Stimulated activated CD8-positive, alpha-beta memory T cell treated with anti-CD3 and anti-CD28 coated beads, Interleukin-4, amount 100 ng/mL, for 4 hours (primary cell): ENCODE results near the gene PCSK1.
"Not testable (repeated sequence)": the region's sequence is repeated elsewhere in the genome, so short reads cannot be mapped to it uniquely, and the experiment has no call there.

Experiments
- DNase-seq, 2 donors: peaks; one replicate each; pipeline ENCODE4 v3.0.0-alpha.2; 2020; ENCODE audit warnings: low read depth in 2 of 2, low spot score in 1 of 2

Gene PCSK1

GRCh38 chr5:96427824-96428223 is 5.2 kb downstream of the PCSK1 start:
- no peak for DNase-seq

GRCh38 chr5:96426831-96427230 is 6.2 kb downstream of the PCSK1 start:
- no peak for DNase-seq

DNA sequence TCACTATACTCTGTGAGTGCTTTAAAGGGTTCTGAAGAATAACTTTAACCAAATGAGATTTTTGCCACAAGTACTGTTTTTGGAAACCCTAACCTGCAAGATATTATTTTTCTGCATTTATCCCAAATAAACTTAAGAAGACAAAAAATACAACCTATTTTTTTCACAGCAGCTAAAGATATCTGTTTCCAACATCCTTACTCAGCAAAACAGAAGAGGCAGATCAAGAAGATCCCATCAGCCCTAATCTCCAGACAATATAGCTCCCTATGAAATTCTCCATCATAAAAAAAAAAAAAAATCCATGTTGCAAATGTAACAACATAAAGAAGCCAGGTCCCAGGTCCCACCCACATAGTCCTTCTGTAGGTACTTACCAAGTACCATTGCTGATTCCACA is 7.6 kb downstream of the PCSK1 start:
- DNase-seq, result no peak

DNA sequence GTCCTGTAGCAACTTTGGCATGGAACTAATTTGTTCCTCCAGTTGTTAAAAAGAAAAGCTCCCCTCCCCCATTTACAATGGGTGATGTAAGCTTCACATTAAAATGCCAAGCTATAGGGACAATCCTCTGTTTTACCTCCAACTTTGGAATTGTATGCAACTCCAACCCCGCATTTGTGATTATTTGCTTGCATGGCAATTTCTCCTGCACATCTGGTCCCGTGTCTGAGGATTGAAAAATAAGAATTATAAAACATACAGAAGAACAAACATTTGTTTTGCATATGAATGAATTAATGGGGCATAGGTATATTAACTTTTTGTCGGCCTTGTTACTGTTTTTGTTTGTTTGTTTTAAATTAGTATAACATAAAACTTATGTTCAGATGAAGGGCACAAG is 17.2 kb downstream of the PCSK1 start:
- DNase-seq, result no peak

DNA sequence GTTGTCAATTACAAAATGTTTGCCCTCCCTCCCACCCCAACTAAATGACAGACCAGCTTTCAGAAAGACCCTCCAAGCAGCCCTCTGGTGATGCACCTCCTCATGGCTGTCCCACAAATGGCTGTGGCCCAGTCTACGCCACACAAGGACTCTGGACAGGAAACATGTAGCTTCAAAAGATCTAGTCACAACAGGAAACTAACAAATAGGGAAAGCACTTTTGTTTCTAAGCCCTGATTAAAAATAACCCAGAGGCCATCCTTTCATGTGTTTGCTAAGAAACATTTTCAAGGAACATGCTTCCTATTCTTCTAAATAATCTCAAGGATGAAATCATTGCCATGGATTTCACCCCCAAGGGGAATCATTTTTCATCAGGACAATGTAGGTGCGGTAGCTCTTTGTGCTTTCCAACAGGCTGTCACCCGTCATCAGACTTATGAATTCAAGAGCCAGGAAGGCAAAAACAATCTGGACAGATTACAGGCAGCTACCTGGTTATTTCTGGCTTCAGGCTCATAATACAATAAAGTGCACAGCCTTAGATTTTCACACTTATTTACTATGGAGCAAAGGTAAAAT is 20.1 kb downstream of the PCSK1 start:
- DNase-seq, result no peak

- no peak for DNase-seq
Observed at GRCh38 chr5:96410013-96410412, 23.0 kb downstream of the PCSK1 start.

GRCh38 chr5:96408841-96409538 is 24.1 kb downstream of the PCSK1 start:
- no peak for DNase-seq

DNA sequence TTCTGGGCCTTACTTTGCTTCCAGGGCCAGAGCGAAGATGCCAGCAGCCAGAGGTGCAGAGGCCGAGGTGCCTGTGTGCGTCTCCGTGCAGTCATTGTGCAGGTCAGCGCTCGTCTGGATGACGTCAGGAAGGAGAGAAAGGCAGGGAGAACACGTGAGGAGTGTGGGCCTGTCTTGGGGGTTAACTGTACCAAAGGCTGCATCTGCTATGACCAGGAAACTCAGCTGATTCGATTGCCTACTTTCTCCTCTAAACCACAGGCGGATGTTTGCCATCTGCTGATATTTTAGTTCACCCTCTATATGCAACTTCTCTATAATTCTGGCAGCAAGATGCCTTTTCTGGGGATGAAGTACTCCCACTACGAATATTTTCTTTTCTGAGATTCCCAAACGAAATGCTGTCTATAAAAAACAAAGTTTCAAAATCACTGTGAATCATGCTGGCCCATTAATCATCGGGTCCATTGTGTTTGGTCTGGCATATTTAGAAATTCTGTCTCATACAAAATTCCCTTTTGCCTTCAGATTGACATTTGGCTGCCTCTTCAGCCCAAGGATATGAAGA is 24.8 kb downstream of the PCSK1 start:
- no peak for DNase-seq

DNA sequence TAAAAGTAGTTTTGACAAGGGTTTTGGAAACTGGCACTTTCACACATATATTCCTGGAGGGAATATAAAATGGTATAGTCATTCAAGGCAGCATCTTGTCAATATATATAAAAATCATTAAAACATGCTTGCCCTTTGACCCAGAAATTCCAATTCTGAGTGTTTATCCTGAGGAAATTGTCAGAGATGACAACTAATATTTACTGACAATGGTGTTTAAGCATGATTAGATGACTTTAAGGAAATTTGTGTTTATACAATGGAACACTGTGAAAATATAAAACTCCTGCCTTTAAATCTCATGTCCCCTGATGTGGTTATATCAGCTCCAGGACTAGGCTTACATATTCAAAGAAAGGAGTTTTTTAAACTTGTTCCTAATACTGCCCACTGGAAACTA is 25.6 kb downstream of the PCSK1 start:
- DNase-seq, result no peak

DNA sequence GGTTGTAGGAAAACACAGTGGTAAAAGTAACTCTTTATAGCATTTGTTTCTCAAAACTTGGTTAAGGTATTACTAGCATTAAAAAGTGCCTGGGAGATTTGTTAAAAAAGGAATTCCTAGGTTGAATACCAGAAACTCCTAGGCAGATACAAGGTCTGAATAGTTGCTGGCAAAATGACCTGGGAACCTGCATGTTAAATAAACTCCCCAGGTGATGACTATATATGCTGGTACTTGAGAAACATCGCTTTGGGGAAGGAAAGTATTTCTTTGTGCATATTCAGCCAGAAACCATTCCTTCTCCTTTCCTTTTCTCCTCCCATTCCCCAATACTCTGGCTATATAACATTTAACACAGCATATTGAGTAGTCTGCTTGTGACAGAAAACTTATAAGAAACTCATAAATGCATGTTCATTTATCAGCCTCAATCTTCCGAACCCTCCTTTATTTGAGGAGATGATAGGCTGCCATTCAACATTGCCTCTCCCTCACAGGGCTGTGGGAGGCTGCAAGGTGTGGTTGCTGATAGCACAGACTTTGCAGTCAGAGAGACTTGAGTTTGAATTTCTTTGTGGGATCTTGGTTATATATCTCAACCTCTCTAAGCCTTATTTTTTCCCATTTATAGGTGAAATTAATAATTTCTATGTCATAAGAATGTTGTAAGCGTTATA is 28.7 kb downstream of the PCSK1 start:
- no peak for DNase-seq

DNA sequence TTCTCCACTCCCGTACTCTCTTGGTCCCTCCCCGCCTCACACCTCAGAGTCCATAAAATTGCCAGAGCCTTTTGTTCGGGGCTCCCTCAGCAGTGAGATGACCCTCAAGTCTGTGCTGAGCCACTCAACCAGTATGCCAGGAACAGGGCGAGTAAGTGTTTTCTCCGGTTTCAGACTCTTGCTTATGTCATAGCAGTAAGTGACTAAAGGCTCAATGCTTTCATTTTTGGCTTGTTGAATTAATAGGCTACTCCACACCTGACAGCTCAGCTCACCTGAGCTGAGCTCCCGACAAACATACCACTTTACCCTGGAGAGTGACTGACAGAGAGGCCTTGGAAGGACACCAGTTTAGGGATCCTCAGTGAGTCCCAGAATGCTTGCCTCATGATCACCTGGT is 30.5 kb downstream of the PCSK1 start:
- DNase-seq, result no peak

DNA sequence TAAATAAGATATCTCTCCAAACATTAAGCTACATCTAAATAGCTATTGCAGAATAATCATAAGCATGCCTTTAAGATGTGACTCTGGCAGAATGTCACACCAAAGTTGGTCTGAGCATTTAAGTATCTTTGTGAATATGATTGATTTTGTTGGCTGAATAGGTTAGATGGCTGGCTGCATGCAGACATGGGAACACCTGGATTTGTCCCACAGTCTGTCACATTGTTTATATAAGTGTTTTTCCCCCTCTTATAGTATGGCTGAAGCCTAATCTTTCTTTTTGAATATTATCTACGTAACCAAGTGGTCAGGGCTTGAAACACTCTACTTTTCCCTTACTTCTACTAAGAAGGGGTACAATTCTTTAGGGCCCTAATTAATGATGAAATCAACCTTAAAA is 36.2 kb downstream of the PCSK1 start:
- DNase-seq, result no peak

- not testable (repeated sequence) for DNase-seq
Observed at GRCh38 chr5:96395295-96395694, 37.8 kb downstream of the PCSK1 start.

- no peak for DNase-seq
Observed at GRCh38 chr5:96391921-96392320, 41.1 kb downstream of the PCSK1 start.

DNA sequence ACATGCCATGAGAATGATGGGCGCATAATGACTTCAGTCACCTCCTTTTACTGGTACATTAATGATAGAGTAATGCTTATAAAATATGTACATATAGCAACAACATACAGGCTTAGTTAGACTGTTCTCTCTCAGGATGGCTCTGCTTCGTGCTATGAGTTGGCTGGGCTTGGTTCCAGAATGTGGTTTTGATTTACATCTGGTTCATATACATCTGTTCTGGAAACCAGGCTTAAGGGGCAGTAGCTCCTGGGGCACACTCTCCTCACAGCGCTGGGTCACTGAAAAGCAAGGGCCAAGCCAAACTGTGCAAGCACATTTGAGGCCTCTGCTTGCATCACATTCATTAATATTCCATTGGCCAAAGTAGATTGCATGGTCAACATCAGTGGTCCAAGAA is 44.9 kb downstream of the PCSK1 start:
- DNase-seq, result no peak

DNA sequence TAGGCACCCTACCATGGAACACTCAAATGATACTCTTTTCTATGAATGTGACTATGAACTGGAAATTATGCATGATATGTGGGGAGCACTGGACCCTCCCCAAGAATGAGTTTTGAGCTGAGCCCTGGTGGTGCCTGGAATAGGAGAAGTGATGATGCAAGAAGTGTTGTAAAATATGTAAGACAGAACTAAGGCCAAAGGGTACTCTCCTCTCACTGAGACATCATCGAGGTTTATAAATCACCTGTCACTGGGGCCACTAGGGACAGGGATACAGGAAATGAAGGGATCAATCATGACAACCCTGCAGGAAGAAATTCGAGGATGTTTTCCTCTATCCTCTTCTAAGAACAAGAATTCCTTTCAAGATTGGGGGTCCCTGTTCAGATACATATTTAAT is 45.4 kb downstream of the PCSK1 start:
- DNase-seq, result no peak

GRCh38 chr5:96385538-96385937 is 47.5 kb downstream of the PCSK1 start:
- no peak for DNase-seq

DNA sequence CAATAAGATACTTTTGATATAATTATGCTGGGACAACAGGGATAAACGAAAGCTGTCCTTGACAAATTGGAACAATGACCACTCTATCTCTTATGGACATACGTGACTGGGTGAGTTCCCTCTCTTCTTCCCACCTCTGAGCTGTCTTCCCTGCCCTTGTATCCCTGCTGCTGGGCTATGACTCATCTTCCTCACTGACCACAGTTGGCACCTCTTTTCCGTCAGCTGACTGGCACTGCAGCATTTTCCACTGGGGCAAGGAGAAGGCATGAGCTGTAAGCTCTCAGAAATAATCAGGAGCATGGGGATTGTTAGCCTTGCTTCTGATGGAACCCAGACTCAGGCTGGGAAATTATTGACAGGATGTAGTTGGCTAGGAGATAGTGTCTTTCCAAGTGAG is 48.7 kb downstream of the PCSK1 start:
- no peak for DNase-seq

DNA sequence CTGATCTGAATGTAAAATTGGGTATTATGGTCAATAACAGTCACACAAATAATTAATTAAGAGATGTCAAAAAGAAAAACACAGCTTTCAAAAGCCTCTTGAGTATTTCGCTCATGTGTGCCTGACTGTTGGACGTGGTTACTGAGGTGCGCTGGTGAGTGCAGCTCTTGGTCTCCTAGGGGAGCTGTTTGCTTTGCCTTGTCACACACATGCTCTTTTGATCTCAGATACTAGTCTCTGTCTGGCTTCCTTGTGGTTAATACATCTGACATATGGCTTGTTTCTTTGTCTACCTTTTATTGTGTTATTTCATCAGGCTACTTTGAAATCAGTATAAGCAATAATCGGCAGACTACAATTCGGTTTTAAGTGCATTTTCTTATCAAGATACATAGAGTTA is 51.5 kb downstream of the PCSK1 start:
- no peak for DNase-seq

- no peak for DNase-seq
Observed at GRCh38 chr5:96379896-96380295, 53.2 kb downstream of the PCSK1 start.

- DNase-seq, result no peak
Observed at GRCh38 chr5:96377597-96377996, 55.5 kb downstream of the PCSK1 start.

- no peak for DNase-seq
Observed at GRCh38 chr5:96377167-96377566, 55.9 kb downstream of the PCSK1 start.
